ENCODE results near the gene BID. TPM values are rescaled to one million over a fixed set of nuclear protein-coding genes. Genes with fewer than 3 reads are reported as not detected.

BID gene
- total RNA-seq, 1 donor from 2014 or later, result 35.1 TPM

DNA sequence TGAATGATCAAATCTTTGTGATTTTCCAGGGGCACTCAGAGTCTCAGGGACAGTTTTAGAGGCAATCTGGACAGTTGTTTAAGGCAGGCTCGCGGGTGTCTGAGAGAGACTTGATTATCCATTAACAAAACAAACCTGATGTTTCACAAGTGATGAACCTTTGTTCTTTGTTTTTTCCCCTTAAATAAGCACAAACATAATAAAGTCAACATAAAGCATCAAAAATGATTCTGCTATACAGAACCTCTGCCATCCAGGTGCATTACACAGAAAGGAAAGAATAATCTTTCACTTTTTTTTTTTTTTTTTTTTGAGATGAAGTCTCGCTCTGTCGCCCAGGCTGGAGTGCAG, 13.2 kb downstream of the BID start:
- Mint-ChIP-seq H3K4me3 (ENCODE audit: unreplicated experiment) (no peak overlapping the region), H3K9me3 (ENCODE audit: unreplicated experiment) (no peaks in the 10 kb centered on the region), H3K36me3 (ENCODE audit: low read depth, unreplicated experiment) (no peaks in the 10 kb centered on the region), H3K27ac (ENCODE audit: unreplicated experiment) (no peak overlapping the region), H3K4me1 (ENCODE audit: low read depth, unreplicated experiment) (no peaks in the 10 kb centered on the region), H3K27me3 (ENCODE audit: low read depth, unreplicated experiment) (no peaks in the 10 kb centered on the region)
- peaks cover 52% of the 10 kb centered on the region for H4K20me1 ChIP-seq (ENCODE audit: insufficient read depth, low read length)
- H3K27me3 ChIP-seq (ENCODE audit: insufficient read depth, low read length), result no peaks in the 10 kb centered on the region
- no peaks in the 10 kb centered on the region for H3K36me3 ChIP-seq (ENCODE audit: insufficient read depth, low read length)
- no peak overlapping the region for H3K4me3 ChIP-seq (ENCODE audit: insufficient read depth, low read depth, low read length)
- TF ChIP-seq CTCF (IDR thresholded peaks at IDR 0.05; ENCODE audit: insufficient read depth, low read depth, low read length) (no peak), EZH2 (IDR thresholded peaks at IDR 0.05; ENCODE audit: insufficient read depth, low read length) (no peak)
- no peak overlapping the region for H3K9ac ChIP-seq (ENCODE audit: low read length)
- no peak overlapping the region for H2AFZ ChIP-seq (ENCODE audit: low read depth, low read length)
- no peaks in the 10 kb centered on the region for H3K9me3 ChIP-seq (ENCODE audit: insufficient read depth, low read depth, low read length)
- no peak overlapping the region for H3K4me2 ChIP-seq (ENCODE audit: low read length)
- peaks cover 29% of the 10 kb centered on the region for H3K79me2 ChIP-seq (ENCODE audit: insufficient read depth, low read length)
- H3K4me1 ChIP-seq (ENCODE audit: insufficient read depth, low read length), result no peaks in the 10 kb centered on the region
- no peak for FAIRE-seq
- no peak for DNase-seq (ENCODE audit: low read depth)
- no peak overlapping the region for H3K27ac ChIP-seq (ENCODE audit: low read depth, low read length)

DNA sequence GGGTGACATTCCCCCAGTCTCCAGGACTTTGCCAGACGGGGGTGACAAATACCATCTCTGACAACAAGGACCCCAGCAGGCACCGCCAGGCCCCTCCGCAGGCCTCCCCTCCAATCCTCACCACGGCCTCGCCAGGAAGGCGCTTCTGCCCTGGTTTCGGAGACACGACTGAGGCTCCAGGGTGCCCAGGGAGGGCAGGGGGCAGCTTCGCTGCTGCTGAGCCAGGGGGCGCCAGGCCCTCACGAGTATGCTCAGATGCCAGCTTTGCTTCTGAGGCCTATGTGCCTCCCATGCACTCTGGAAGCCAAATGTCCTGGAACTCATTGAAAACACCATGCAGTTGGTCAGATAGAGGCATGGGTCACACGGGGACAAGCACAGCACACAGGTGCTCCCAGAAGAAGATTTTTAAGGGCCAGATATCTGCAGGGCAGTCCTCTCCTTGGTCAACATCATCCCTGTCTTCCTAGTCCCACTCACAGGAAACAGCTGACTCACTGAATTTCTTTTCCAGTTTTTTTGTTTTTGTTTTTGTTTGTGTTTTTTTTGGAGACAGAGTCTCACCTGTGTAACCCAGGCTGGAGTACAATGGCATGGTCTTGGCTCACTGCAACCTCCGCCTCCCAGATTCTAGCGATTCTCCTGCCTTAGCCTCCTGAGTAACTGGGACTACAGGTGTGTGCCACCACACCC, 19.9 kb downstream of the BID start:
- Histone ChIP-seq H3K9ac (ENCODE audit: low read length) (no peak overlapping the region), H3K79me2 (ENCODE audit: insufficient read depth, low read length) (peaks cover 27% of the 10 kb centered on the region), H3K36me3 (ENCODE audit: insufficient read depth, low read length) (no peaks in the 10 kb centered on the region), H2AFZ (ENCODE audit: low read depth, low read length) (no peak overlapping the region), H3K27ac (ENCODE audit: low read depth, low read length) (no peak overlapping the region), H3K4me1 (ENCODE audit: insufficient read depth, low read length) (peaks cover 8% of the 10 kb centered on the region), H3K4me3 (ENCODE audit: insufficient read depth, low read depth, low read length) (no peak overlapping the region), H3K27me3 (ENCODE audit: insufficient read depth, low read length) (no peaks in the 10 kb centered on the region), H4K20me1 (ENCODE audit: insufficient read depth, low read length) (peaks cover 49% of the 10 kb centered on the region), H3K9me3 (ENCODE audit: insufficient read depth, low read depth, low read length) (no peaks in the 10 kb centered on the region), H3K4me2 (ENCODE audit: low read length) (no peak overlapping the region)
- peaks cover 5% of the 10 kb centered on the region for H3K36me3 Mint-ChIP-seq (ENCODE audit: low read depth, unreplicated experiment)
- H3K9me3 Mint-ChIP-seq (ENCODE audit: unreplicated experiment), result no peaks in the 10 kb centered on the region
- H3K4me1 Mint-ChIP-seq (ENCODE audit: low read depth, unreplicated experiment), result no peaks in the 10 kb centered on the region
- H3K4me3 Mint-ChIP-seq (ENCODE audit: unreplicated experiment), result no peak overlapping the region
- H3K27me3 Mint-ChIP-seq (ENCODE audit: low read depth, unreplicated experiment), result no peaks in the 10 kb centered on the region
- TF ChIP-seq CTCF (IDR thresholded peaks at IDR 0.05; ENCODE audit: insufficient read depth, low read depth, low read length) (no peak), EZH2 (IDR thresholded peaks at IDR 0.05; ENCODE audit: insufficient read depth, low read length) (no peak)
- FAIRE-seq (no peak), DNase-seq (ENCODE audit: low read depth) (no peak)
- H3K27ac Mint-ChIP-seq (ENCODE audit: unreplicated experiment), result no peak overlapping the region

DNA sequence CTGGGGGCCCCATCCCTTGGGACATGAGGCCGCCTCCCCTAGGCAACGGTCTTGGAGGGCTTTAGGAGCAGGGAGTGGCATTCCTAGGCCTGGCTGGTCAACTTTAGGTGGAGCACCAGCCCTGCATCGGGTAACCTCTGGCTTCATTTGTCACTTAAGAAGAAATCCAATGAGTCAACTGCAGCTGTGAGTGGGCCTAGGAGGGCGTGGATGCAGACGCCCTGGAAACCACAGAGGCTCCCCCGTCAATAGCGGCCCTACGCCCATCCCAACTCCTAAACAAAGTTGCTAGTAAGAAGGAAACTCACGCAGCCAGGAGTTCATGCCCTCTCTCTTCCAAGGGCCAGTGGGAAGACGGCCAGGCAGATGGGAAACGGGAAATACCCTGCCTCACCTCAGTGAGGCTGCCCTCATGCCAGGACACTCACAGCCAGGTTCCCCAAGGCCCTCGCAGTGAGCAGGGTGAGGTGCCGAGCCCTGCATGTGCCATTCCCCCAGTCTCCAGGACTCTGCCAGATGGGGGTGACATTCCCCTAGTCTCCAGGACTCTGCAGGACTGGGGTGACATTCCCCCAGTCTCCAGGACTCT, 20.8 kb downstream of the BID start:
- Mint-ChIP-seq H3K9me3 (ENCODE audit: unreplicated experiment) (no peaks in the 10 kb centered on the region), H3K27me3 (ENCODE audit: low read depth, unreplicated experiment) (no peaks in the 10 kb centered on the region), H3K4me1 (ENCODE audit: low read depth, unreplicated experiment) (no peaks in the 10 kb centered on the region), H3K36me3 (ENCODE audit: low read depth, unreplicated experiment) (peaks cover 5% of the 10 kb centered on the region), H3K27ac (ENCODE audit: unreplicated experiment) (no peak overlapping the region), H3K4me3 (ENCODE audit: unreplicated experiment) (no peak overlapping the region)
- Histone ChIP-seq H3K9me3 (ENCODE audit: insufficient read depth, low read depth, low read length) (no peaks in the 10 kb centered on the region), H3K27me3 (ENCODE audit: insufficient read depth, low read length) (no peaks in the 10 kb centered on the region), H3K4me2 (ENCODE audit: low read length) (peak overlapping the region; percentile 15), H3K4me3 (ENCODE audit: insufficient read depth, low read depth, low read length) (no peak overlapping the region), H2AFZ (ENCODE audit: low read depth, low read length) (no peak overlapping the region), H3K79me2 (ENCODE audit: insufficient read depth, low read length) (peaks cover 26% of the 10 kb centered on the region), H3K9ac (ENCODE audit: low read length) (no peak overlapping the region), H3K36me3 (ENCODE audit: insufficient read depth, low read length) (no peaks in the 10 kb centered on the region), H3K27ac (ENCODE audit: low read depth, low read length) (no peak overlapping the region), H3K4me1 (ENCODE audit: insufficient read depth, low read length) (peaks cover 8% of the 10 kb centered on the region), H4K20me1 (ENCODE audit: insufficient read depth, low read length) (peaks cover 53% of the 10 kb centered on the region)
- peak; percentile 71 for DNase-seq (ENCODE audit: low read depth)
- FAIRE-seq, result no peak
- TF ChIP-seq CTCF (IDR thresholded peaks at IDR 0.05; ENCODE audit: insufficient read depth, low read depth, low read length) (no peak), EZH2 (IDR thresholded peaks at IDR 0.05; ENCODE audit: insufficient read depth, low read length) (no peak)
